H1 (cell line): ENCODE measurements around the gene TBX3. TPM values are rescaled to one million over a fixed set of nuclear protein-coding genes. Genes with fewer than 3 reads are reported as not detected.
A peak's percentile ranks its signal among the peaks of the same experiment; 100 is the strongest.

Source experiments
- CBX5 ChIP-seq: fragments of 300-800, 300-1000 bp; sonication (generic); IDR thresholded peaks from 2 replicates; pipeline ENCODE4 v1.7.1; 2016; ENCODE audit warnings: antibody characterized with exemption, low read length, low read depth
- CHD1 ChIP-seq: IDR thresholded peaks from 2 replicates; pipeline ENCODE4 v1.6.1; 2012; ENCODE audit warnings: low read depth, low read length, improper control_type of control experiment
- E2F6 ChIP-seq: IDR thresholded peaks from 2 replicates; pipeline ENCODE4 v1.6.1; 2012; ENCODE audit warnings: inconsistent platforms
- EZH2 ChIP-seq: fragments of 200-600 bp; sonication (generic); IDR thresholded peaks from 2 replicates; pipeline ENCODE4 v1.7.1; 2012; ENCODE audit warnings: low read depth, mild to moderate bottlenecking, moderate library complexity, low read length, inconsistent platforms; ENCODE audit not compliant: severe bottlenecking
- HDAC6 ChIP-seq: IDR thresholded peaks from one replicate; pipeline ENCODE4 v1.7.1; 2012; ENCODE audit warnings: low read depth, mild to moderate bottlenecking, inconsistent platforms, low read length, moderate library complexity
- KDM4A ChIP-seq: IDR thresholded peaks from one replicate; pipeline ENCODE4 v1.7.1; 2012; ENCODE audit warnings: low read depth, mild to moderate bottlenecking, moderate library complexity, low read length, inconsistent platforms; ENCODE audit not compliant: severe bottlenecking
- NANOG ChIP-seq: IDR thresholded peaks from 2 replicates; pipeline ENCODE4 v1.6.1; 2011; ENCODE audit warnings: low read length, low read depth, mild to moderate bottlenecking, inconsistent platforms; ENCODE audit not compliant: insufficient read depth, poor library complexity, severe bottlenecking
- RBBP5 ChIP-seq: IDR thresholded peaks from 2 replicates; pipeline ENCODE4 v1.7.1; 2012; ENCODE audit warnings: low read depth, mild to moderate bottlenecking, inconsistent platforms, low read length, moderate library complexity, borderline replicate concordance
- TAF1 ChIP-seq: IDR thresholded peaks from 2 replicates; pipeline ENCODE4 v1.6.1; 2011; ENCODE audit warnings: mild to moderate bottlenecking, low read depth, low read length
- ZNF274 ChIP-seq: IDR thresholded peaks from 2 replicates; pipeline ENCODE4 v1.7.0; 2012; ENCODE audit warnings: low read length, borderline replicate concordance; ENCODE audit errors: extremely low read depth
- polyA plus RNA-seq, 7 experiments: library from polyadenylated mRNA; depleted of rRNA in 3 of 7; stranded (reverse) in 5 of 7; unstranded in 2 of 7; fragments of >200 nt in 5 of 7; fragments of 200-250 nt in 2 of 7; gene quantifications; 1 replicate in 5 of 7; 2 replicates in 1 of 7; 4 replicates in 1 of 7; pipeline versions ENCODE4 v1.2.1 to v1.2.3, GENCODE V29; 2011 to 2013; ENCODE audit warnings: missing spikeins in 2 of 7, mixed read lengths in 2 of 7
- total RNA-seq: library from RNA; stranded (reverse); fragmentation: NEBNext Ultra II Directional; extraction: Animal tissue kit (Norgen Biotek cat#: 25700); gene quantifications from 2 replicates; pipeline ENCODE4 v1.2.1, GENCODE V29; 2021
- TF ChIP-seq, protein P1 (sequence below), 3 experiments: IDR thresholded peaks; 1 replicate in 2 of 3; 2 replicates in 1 of 3; pipeline versions ENCODE4 v1.5.1 to v1.6.1; 2011; ENCODE audit warnings: low read length in 3 of 3, mild to moderate bottlenecking in 3 of 3, inconsistent platforms in 2 of 3, low read depth in 1 of 3, moderate library complexity in 1 of 3; ENCODE audit not compliant: insufficient read depth in 1 of 3; ENCODE audit errors: control extremely low read depth in 1 of 3

Gene TBX3
- total and polyA plus RNA-seq, 2 of the 8 experiments (the other 6 are each of a cell fraction or from before 2014, with no cell fraction given) = 0.09 to 1.0 TPM

GRCh38 chr12:114679452-114679875 lies 4.5 kb downstream of the TBX3 start (continued):
- TF ChIP-seq NANOG (peak; percentile 89), EZH2 (peak; percentile 11), TAF1 (no peak), HDAC6 (no peak), CBX5 (no peak), KDM4A (no peak), ZNF274 (no peak), CHD1 (no peak), E2F6 (no peak), RBBP5 (no peak)
- TF ChIP-seq, protein P1, sequence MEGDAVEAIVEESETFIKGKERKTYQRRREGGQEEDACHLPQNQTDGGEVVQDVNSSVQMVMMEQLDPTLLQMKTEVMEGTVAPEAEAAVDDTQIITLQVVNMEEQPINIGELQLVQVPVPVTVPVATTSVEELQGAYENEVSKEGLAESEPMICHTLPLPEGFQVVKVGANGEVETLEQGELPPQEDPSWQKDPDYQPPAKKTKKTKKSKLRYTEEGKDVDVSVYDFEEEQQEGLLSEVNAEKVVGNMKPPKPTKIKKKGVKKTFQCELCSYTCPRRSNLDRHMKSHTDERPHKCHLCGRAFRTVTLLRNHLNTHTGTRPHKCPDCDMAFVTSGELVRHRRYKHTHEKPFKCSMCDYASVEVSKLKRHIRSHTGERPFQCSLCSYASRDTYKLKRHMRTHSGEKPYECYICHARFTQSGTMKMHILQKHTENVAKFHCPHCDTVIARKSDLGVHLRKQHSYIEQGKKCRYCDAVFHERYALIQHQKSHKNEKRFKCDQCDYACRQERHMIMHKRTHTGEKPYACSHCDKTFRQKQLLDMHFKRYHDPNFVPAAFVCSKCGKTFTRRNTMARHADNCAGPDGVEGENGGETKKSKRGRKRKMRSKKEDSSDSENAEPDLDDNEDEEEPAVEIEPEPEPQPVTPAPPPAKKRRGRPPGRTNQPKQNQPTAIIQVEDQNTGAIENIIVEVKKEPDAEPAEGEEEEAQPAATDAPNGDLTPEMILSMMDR (IDR thresholded peaks at IDR 0.05; ENCODE audit: control extremely low read depth in 1 of 3, insufficient read depth in 1 of 3, low read depth in 1 of 3, low read length in 3 of 3) = no peak
